ENCODE measurements around the gene NUTM2F. TPM values are rescaled to one million over a fixed set of nuclear protein-coding genes. Genes with fewer than 3 reads are reported as not detected.
"Not testable (repeated sequence)": the region's sequence is repeated elsewhere in the genome, so short reads cannot be mapped to it uniquely, and the experiment has no call there.

Gene NUTM2F
- total RNA-seq, 1 donor from 2014 or later = not detected

- DNase-seq (ENCODE audit: low read depth) = not testable (repeated sequence)
These were observed 10.3 kb downstream of the NUTM2F start for GRCh38 chr9:94317949-94318657.

DNA sequence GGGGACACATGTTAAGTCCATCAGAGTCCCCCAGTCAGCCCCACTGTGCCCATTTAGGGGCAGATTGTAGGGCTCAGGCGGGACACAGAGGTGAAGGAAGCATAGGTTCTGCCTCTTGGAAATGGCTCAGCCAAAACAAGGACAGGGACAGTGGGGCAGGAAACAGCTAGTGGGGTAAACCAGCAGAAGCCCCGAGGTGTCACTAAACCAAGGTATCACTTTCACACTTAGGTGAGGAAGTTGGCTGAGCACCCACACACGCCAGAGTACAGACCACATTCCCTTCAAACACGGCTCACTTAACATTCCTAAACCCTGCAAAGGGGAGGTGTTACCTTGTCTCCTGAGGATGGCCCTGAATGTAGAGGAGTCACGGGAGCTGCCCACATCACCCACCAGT lies 12.2 kb downstream of the NUTM2F start:
- not testable (repeated sequence) for DNase-seq (ENCODE audit: low read depth)

DNA sequence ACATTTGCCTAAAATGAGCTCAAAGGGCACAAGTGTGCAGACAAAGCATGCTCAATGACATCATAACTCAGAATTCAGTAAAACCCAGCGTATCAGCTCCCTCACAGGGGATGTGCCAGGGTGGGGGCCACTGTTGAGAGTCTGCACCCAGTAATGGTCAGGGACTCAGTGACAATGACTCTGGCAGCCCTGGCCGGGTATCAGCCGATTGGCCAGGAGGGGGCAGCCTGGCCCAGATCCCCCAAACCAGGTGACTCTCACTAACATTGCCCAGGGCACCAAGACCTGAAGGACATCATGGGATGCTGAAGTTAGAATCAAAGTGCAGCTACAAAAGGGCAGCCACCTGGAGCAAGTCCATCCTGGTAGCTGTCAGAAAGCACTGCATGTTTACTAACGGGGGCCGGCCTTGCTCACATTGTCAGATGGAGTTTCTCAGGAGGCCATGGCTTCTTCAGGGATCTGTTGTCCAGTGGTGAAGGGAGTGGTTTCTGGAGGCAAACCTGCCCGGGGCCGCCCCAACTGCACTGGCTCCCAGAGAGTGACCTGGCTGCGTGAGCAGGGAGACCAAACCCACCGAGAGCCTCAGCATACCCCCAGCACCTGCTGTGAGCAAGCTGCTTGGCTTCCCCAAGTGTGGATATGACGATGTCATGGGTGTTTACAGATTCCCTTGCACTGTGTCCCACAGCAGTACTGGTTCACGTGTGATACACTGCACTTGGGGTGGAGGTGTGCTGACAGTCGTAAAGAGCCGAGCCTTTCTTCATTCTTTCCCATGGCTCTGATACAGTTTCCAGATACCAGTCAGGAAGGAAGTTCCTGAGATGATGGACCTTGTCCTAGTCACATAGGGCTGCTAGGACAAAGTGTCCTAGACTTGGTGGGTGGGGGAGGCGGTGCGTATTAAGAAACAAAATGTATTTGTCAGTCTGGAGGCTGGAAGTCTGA lies 13.1 kb downstream of the NUTM2F start:
- not testable (repeated sequence) for DNase-seq (ENCODE audit: low read depth)

GRCh38 chr9:94303321-94303720 lies 25.1 kb downstream of the NUTM2F start:
- no peak for DNase-seq (ENCODE audit: low read depth)

- no peak for DNase-seq (ENCODE audit: low read depth)
These were observed 26.0 kb downstream of the NUTM2F start for GRCh38 chr9:94302426-94302825.

GRCh38 chr9:94301583-94301982 lies 26.9 kb downstream of the NUTM2F start:
- no peak for DNase-seq (ENCODE audit: low read depth)

DNA sequence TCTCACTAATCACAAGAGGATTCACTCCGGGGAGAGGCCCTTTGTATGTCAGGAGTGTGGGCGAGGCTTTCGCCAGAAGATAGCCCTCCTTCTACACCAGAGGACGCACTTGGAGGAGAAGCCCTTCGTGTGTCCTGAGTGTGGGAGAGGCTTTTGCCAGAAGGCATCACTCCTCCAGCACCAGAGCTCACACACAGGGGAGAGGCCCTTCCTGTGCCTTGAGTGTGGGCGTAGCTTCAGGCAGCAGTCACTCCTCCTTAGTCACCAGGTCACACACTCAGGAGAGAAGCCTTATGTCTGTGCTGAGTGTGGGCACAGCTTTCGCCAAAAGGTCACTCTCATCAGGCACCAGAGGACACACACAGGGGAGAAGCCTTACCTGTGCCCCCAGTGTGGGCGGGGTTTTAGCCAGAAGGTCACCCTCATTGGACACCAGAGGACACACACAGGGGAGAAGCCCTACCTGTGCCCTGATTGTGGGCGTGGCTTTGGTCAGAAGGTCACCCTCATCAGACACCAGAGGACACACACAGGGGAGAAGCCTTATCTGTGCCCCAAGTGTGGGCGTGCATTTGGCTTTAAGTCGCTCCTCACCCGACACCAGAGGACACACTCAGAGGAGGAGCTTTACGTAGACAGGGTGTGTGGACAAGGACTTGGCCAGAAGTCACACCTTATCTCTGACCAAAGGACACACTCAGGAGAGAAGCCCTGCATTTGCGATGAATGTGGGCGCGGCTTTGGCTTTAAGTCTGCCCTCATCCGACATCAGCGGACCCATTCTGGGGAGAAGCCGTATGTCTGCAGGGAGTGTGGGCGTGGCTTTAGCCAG lies 27.8 kb downstream of the NUTM2F start:
- no peak for DNase-seq (ENCODE audit: low read depth)

GRCh38 chr9:94298949-94299599 lies 29.4 kb downstream of the NUTM2F start:
- no peak for DNase-seq (ENCODE audit: low read depth)

DNA sequence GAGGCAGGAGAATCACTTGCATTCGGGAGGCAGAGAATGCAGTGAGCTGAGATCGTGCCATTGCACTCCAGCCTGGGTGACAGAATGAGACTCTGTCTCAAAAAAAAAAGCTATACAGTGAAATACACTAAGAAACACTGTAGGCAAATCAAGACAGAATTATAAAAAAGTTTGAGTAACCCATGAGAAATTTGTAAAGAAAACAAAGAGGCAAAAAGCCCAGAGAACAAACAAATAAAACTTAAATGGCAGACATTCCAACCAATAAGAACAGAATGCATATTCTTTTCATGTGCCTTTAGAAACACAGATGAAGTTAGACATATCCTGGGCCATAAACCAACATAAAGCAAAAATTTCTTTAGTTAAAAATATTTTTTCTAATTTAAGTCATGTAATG lies 38.8 kb downstream of the NUTM2F start:
- no peak for DNase-seq (ENCODE audit: low read depth)

DNA sequence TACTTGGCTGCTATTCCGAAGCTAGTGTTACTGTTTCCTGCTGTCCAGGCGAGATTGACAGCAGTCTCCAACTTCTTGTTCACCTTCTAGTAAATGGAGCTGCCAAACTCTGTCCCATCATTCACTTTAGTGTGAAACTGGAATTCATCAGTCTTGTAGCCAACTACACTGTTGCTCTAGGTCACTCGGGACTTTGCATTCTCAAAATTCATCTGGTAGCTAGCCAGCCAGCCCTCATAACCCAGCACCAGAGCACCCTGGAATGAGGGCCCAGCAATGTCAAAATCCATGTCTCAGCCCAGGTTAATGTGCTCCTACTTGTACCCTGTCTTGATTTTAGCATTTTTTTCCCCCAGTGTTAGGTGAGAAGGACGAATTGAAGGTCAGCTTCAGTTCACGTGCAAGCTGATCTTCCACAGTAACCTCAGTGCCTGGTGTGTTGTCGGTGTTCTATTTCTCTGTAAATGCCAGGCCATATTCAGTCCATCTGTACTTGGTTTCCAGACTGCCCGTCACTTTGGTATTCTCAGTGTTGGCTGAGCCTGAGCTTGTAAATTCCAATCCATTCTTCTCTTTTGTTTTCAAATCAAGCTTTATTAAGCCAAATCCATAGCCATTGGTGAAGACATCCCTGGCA lies 40.4 kb downstream of the NUTM2F start:
- DNase-seq (ENCODE audit: low read depth) = peak; percentile 20

DNA sequence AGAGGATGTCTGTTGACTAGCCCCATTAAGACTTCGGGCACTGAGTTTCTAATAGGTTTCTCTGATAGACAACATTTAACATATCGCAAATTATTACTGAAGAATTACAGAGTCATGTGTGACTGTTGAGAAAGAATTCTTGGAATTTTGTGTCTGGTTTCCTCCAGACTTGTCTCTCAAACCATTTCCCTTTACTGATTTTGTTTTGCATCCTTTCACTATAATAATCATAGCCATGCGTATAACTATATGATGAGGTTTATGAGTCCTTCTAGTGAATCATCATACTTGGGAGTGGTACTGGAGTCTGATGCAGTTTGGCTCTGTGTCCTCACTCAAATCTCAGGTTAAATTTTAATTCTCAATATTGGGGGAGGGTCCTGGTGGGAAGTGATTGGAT lies 42.3 kb downstream of the NUTM2F start:
- DNase-seq (ENCODE audit: low read depth) = no peak

- DNase-seq (ENCODE audit: low read depth) = no peak
These were observed 47.3 kb downstream of the NUTM2F start for GRCh38 chr9:94281101-94281500.

- no peak for DNase-seq (ENCODE audit: low read depth)
These were observed 47.9 kb downstream of the NUTM2F start for GRCh38 chr9:94280409-94280989.

DNA sequence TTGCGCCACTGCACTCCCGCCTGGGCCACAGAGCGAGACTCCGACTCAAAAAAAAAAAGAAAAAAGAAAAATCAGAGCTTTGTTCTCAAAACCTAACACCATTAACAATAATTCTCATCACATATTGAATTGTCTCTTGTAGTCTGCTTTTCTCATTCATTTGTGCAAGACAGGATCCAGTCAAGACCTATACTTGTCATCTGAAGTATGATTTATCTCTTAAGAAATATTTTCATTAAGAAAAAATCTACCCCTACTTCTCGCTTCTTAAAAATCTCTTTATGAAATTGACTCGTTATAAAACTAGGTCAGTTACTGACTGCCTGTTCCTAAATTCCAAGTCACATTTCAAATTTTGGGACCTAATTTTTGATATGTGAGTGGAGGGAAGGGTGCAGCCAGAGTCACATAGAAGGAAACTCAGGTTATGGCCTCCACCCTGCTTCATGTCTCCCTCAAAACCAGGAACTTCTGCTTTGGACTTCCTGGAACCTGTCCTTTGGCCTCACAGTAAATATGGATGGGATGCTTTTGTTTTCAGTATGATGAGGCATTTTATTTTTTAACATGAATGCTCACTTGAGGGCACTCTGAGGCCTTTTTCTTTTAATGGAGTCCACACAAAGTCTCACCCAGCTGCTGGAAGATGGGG lies 50.4 kb downstream of the NUTM2F start:
- peak; percentile 8 for DNase-seq (ENCODE audit: low read depth)

- not testable (repeated sequence) for DNase-seq (ENCODE audit: low read depth)
These were observed 51.4 kb downstream of the NUTM2F start for GRCh38 chr9:94277029-94277428.

DNA sequence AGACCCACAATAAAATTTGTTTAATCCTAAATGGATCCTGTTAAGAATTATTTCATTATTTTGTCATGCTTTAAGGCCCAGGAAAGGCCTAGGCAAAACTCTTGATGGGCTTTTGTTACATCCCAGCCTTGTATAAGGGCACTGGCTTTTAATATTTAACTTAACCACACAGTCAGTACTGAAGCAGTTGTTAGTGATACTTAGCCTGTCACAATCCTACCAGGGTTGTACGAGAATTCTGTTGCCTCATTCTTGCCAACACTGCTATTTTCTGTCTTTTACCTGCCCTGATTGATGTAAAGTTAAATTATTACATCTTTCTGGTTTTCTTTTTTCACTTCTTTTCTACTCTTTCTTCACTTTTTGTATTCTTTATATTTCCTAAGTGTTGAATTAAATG lies 58.4 kb downstream of the NUTM2F start:
- no peak for DNase-seq (ENCODE audit: low read depth)

- peak; percentile 9 for DNase-seq (ENCODE audit: low read depth)
These were observed 59.2 kb downstream of the NUTM2F start for GRCh38 chr9:94269264-94269663.

Measured in myocyte (in vitro differentiated cells).